Hepatocyte (in vitro differentiated cells): ENCODE measurements around the gene SNX11. TPM values are rescaled to one million over a fixed set of nuclear protein-coding genes. Genes with fewer than 3 reads are reported as not detected.

Experiments used
- DNase-seq: peaks from one replicate; pipeline ENCODE4 v3.0.0-alpha.2; 2016; ENCODE audit warnings: low spot score
- H2AFZ ChIP-seq: fragments of 200-600 bp; sonication (generic); 2 replicates; pipeline ENCODE4 v1.6.0; 2016; ENCODE audit warnings: antibody characterized with exemption, mild to moderate bottlenecking
- H3K27ac ChIP-seq: fragments of 200-600 bp; sonication (generic); 2 replicates; pipeline ENCODE4 v1.5.1; 2016; ENCODE audit warnings: mild to moderate bottlenecking
- H3K27me3 ChIP-seq: fragments of 200-600 bp; sonication (generic); 2 replicates; pipeline ENCODE4 v1.6.1; 2016
- H3K36me3 ChIP-seq: fragments of 200-600 bp; sonication (generic); replicated peaks from 2 replicates; pipeline ENCODE4 v1.5.1; 2016; ENCODE audit warnings: low read depth; ENCODE audit not compliant: insufficient read depth
- H3K4me1 ChIP-seq: fragments of 200-600 bp; sonication (generic); 2 replicates; pipeline ENCODE4 v1.5.1; 2016; ENCODE audit warnings: mild to moderate bottlenecking, moderate library complexity; ENCODE audit not compliant: insufficient read depth
- H3K4me2 ChIP-seq: fragments of 200-600 bp; sonication (generic); 2 replicates; pipeline ENCODE4 v1.6.0; 2016
- H3K4me3 ChIP-seq: fragments of 200-600 bp; sonication (generic); 2 replicates; pipeline ENCODE4 v1.5.1; 2016; ENCODE audit warnings: mild to moderate bottlenecking
- H3K79me2 ChIP-seq: fragments of 200-600 bp; sonication (generic); 2 replicates; pipeline ENCODE4 v1.6.0; 2017; ENCODE audit warnings: mild to moderate bottlenecking
- H3K9me2 ChIP-seq: fragments of 200-600 bp; sonication (generic); replicated peaks from 2 replicates; pipeline ENCODE4 v1.6.0; 2017; ENCODE audit warnings: mild to moderate bottlenecking; ENCODE audit not compliant: insufficient read depth
- H3K9me3 ChIP-seq: fragments of 200-600 bp; sonication (generic); 2 replicates; pipeline ENCODE4 v1.5.1; 2016; ENCODE audit warnings: low read depth, mild to moderate bottlenecking
- H4K20me1 ChIP-seq: fragments of 200-600 bp; sonication (generic); 2 replicates; pipeline ENCODE4 v1.6.0; 2016; ENCODE audit warnings: mild to moderate bottlenecking; ENCODE audit not compliant: insufficient read depth, poor library complexity, severe bottlenecking
- CTCF ChIP-seq: fragments of 200-600 bp; sonication (generic); IDR thresholded peaks from 2 replicates; pipeline ENCODE4 v1.5.1; 2016; ENCODE audit warnings: antibody characterized with exemption, mild to moderate bottlenecking; ENCODE audit not compliant: poor library complexity
- EZH2 ChIP-seq: fragments of 200-600 bp; sonication (generic); IDR thresholded peaks from 2 replicates; pipeline ENCODE4 v1.6.1; 2016; ENCODE audit warnings: antibody characterized with exemption, mild to moderate bottlenecking, borderline replicate concordance
- EZH2phosphoT487 ChIP-seq: fragments of 200-600 bp; sonication (generic); IDR thresholded peaks from one replicate; pipeline ENCODE4 v1.6.1; 2018; ENCODE audit warnings: antibody characterized with exemption, mild to moderate bottlenecking, low read depth, moderate library complexity; ENCODE audit not compliant: unreplicated experiment, severe bottlenecking
- WGBS: methylation state at CpG from one replicate; pipeline ENCODE4 v1.1.6; 2016; ENCODE audit warnings: low lambda C conversion rate; ENCODE audit errors: missing lambda C conversion rate; 5-methylcytosine and 5-hydroxymethylcytosine counted together
- polyA plus RNA-seq: library from polyadenylated mRNA; unstranded; fragments of >200 nt; fragmentation: Nextera tagmentation; extraction: Ambion mirVana; gene quantifications from 2 replicates; pipeline ENCODE4 v1.2.1, GENCODE V29; 2016
- total RNA-seq: library from RNA; depleted of rRNA; stranded (reverse); fragments of >200 nt; gene quantifications from 2 replicates; pipeline ENCODE4 v1.2.3, GENCODE V29; 2014

SNX11 gene
- total and polyA plus RNA-seq, 2 experiments from 2014 or later: 11.3 to 13.2 TPM

- WGBS: 81% methylated on average over 3 of the region's 3 CpGs
- H3K27me3 ChIP-seq: no peaks in the 10 kb centered on the region
- H3K4me1 ChIP-seq: no peaks in the 10 kb centered on the region
- no peak overlapping the region for H3K27ac ChIP-seq
- no peaks in the 10 kb centered on the region for H3K79me2 ChIP-seq
- no peak overlapping the region for H3K4me3 ChIP-seq
- H3K9me2 ChIP-seq: no peaks in the 10 kb centered on the region
- H4K20me1 ChIP-seq: no peaks in the 10 kb centered on the region
- H2AFZ ChIP-seq: no peak overlapping the region
- no peak for DNase-seq
- no peak for TF ChIP-seq EZH2phosphoT487
- no peak for TF ChIP-seq EZH2
- no peak for TF ChIP-seq CTCF
- H3K36me3 ChIP-seq: no peaks in the 10 kb centered on the region
- no peak overlapping the region for H3K4me2 ChIP-seq
- H3K9me3 ChIP-seq: no peaks in the 10 kb centered on the region
Observed at GRCh38 chr17:48122665-48123045, 15.1 kb downstream of the SNX11 start.

- no peak overlapping the region for H3K27ac ChIP-seq
- no peaks in the 10 kb centered on the region for H3K4me1 ChIP-seq
- no peaks in the 10 kb centered on the region for H3K79me2 ChIP-seq
- no peaks in the 10 kb centered on the region for H3K9me2 ChIP-seq
- WGBS: 92% methylated on average over 6 of the region's 6 CpGs
- H3K27me3 ChIP-seq: no peaks in the 10 kb centered on the region
- H3K9me3 ChIP-seq: no peaks in the 10 kb centered on the region
- H3K4me3 ChIP-seq: no peak overlapping the region
- TF ChIP-seq EZH2phosphoT487 (no peak), EZH2 (no peak), CTCF (no peak)
- no peak overlapping the region for H2AFZ ChIP-seq
- no peak for DNase-seq
- no peak overlapping the region for H3K4me2 ChIP-seq
- no peaks in the 10 kb centered on the region for H3K36me3 ChIP-seq
- no peaks in the 10 kb centered on the region for H4K20me1 ChIP-seq
Observed at GRCh38 chr17:48123111-48123510, 15.5 kb downstream of the SNX11 start.

DNA sequence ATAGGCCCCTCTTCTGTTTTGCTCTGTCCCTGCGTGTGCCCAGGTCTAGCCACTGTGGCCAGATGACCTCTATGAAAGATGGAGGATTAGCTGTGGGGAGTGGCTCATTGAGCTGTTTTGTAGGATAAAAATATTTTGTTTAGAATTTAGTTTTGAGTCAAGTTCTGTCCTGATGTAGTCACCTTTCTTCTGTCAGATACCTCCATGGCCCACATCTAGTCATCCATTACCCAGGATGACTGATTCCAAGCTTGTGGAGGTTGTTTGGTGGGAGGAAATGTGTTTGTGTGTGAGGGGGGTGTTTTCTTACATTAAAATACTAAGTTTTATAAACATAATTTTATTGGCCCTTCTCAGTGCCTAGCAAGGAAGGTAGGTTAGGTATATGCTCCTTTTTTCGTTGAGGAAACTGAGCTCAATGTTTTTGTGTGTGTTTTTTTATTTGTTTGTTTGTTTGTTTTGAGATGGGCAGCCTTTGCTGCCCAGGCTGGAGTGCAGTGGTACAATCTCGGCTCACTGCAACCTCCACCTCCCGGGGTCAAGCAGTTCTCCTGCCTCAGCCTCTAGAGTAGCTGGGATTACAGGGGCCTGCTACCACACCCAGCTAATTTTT lies 16.3 kb downstream of the SNX11 start:
- Histone ChIP-seq H4K20me1 (no peaks in the 10 kb centered on the region), H3K27ac (no peak overlapping the region), H3K9me2 (no peaks in the 10 kb centered on the region), H3K79me2 (no peaks in the 10 kb centered on the region), H3K4me2 (no peak overlapping the region), H2AFZ (no peak overlapping the region), H3K36me3 (no peaks in the 10 kb centered on the region), H3K9me3 (no peaks in the 10 kb centered on the region), H3K4me3 (no peak overlapping the region), H3K27me3 (no peaks in the 10 kb centered on the region), H3K4me1 (no peaks in the 10 kb centered on the region)
- WGBS: 92% methylated on average over 4 of the region's 4 CpGs
- DNase-seq: no peak
- TF ChIP-seq EZH2 (no peak), EZH2phosphoT487 (no peak), CTCF (no peak)
